Transverse colon (tissue), 4 donors: ENCODE data around the gene LRRC30. TPM values are rescaled to one million over a fixed set of nuclear protein-coding genes. Genes with fewer than 3 reads are reported as not detected.

Experiments
- DNase-seq: peaks from one replicate; pipeline ENCODE4 v3.0.0-alpha.2; 2019
- H3K27ac ChIP-seq, 4 donors: fragments of 200-600 bp; sonication (generic); 2 replicates each; pipeline ENCODE4 v1.5.1; 2016 to 2018; ENCODE audit warnings: inconsistent platforms in 4 of 4
- H3K27me3 ChIP-seq: fragments of 200-600 bp; sonication (generic); 2 replicates; pipeline ENCODE4 v1.5.1; 2017; ENCODE audit warnings: inconsistent platforms
- H3K36me3 ChIP-seq, 4 donors: fragments of 200-600 bp; sonication (generic); 2 replicates each; pipeline ENCODE4 v1.5.1; 2017 to 2019; ENCODE audit warnings: inconsistent platforms in 4 of 4
- H3K4me1 ChIP-seq, 4 donors: fragments of 200-600 bp; sonication (generic); 2 replicates each; pipeline ENCODE4 v1.5.1; 2017 to 2020; ENCODE audit warnings: inconsistent platforms in 4 of 4
- H3K4me3 ChIP-seq, 4 donors: fragments of 200-600 bp; sonication (generic); 1 replicate in 1 of 4; 2 replicates in 3 of 4; pipeline versions ENCODE4 v1.5.1 to v1.6.1; 2017 to 2019; ENCODE audit warnings: inconsistent platforms in 4 of 4
- H3K9me3 ChIP-seq, 2 donors: fragments of 200-600 bp; sonication (generic); 2 replicates each; pipeline ENCODE4 v1.5.1; 2017 to 2019; ENCODE audit warnings: inconsistent platforms in 2 of 2
- CTCF ChIP-seq, 5 experiments: fragments of 200-600 bp in 3 of 5; fragments of 450-650 bp in 2 of 5; sonication (generic) in 3 of 5; IDR thresholded peaks; 1 replicate in 2 of 5; 2 replicates in 3 of 5; pipeline ENCODE4 v1.5.1; 2016 to 2017; ENCODE audit warnings: antibody characterized with exemption in 5 of 5, inconsistent platforms in 3 of 5, mild to moderate bottlenecking in 2 of 5, moderate library complexity in 1 of 5
- EP300 ChIP-seq: sonication (generic); formaldehyde crosslinking; IDR thresholded peaks from one replicate; pipeline ENCODE4 v1.6.1; 2017; ENCODE audit warnings: antibody characterized with exemption, low read depth
- POLR2A ChIP-seq: fragments of 450-650 bp; IDR thresholded peaks from one replicate; pipeline ENCODE4 v1.6.1; 2016; ENCODE audit warnings: antibody characterized with exemption, mild to moderate bottlenecking, moderate library complexity
- POLR2AphosphoS5 ChIP-seq, 3 donors: sonication (generic); formaldehyde crosslinking; IDR thresholded peaks; one replicate each; pipeline ENCODE4 v1.6.1; 2016; ENCODE audit warnings: antibody characterized with exemption in 3 of 3
- WGBS, 2 donors: methylation state at CpG; one replicate each; pipeline ENCODE4 v1.1.5; 2018; ENCODE audit warnings: low coverage in 1 of 2; 5-methylcytosine and 5-hydroxymethylcytosine counted together
- in situ Hi-C, 4 donors: fragments of 200-750 bp; cut with MboI; loops; one replicate each; pipeline versions ENCODE4 v1.15.0 to v1.15.1; 2017; ENCODE audit warnings: low sequenced_read_pairs in 3 of 4, low pct_ligation_motif_present in 1 of 4, low pct_unique_long_range_greater_than_20kb in 1 of 4
- intact Hi-C: fragments of 100-400 bp; cut with DNase I; formaldehyde crosslinking; loops from one replicate; pipeline ENCODE4 v1.15.1; 2023; ENCODE audit warnings: low total_unique reads
- total RNA-seq, 4 donors: library from RNA; depleted of rRNA; stranded (reverse); fragments of >200 nt; gene quantifications; one replicate each; pipeline ENCODE4 v1.1.0, GENCODE V29; 2016

The LRRC30 gene
- total RNA-seq, 4 donors from 2014 or later = not detected

- Histone ChIP-seq H3K4me3 (no peak overlapping the region), H3K4me1 (no peaks in the 10 kb centered on the region), H3K27ac (no peak overlapping the region), H3K36me3 (no peaks in the 10 kb centered on the region), H3K27me3 (no peaks in the 10 kb centered on the region), H3K9me3 (no peaks in the 10 kb centered on the region)
- 84 to 93% methylated on average over 2 to 5 of the region's 5 CpGs for WGBS, 2 donors
- TF ChIP-seq POLR2A = no peak
- TF ChIP-seq POLR2AphosphoS5 (IDR thresholded peaks at IDR 0.05) = no peak
- TF ChIP-seq CTCF (IDR thresholded peaks at IDR 0.05) = no peak
- TF ChIP-seq EP300 = no peak
- intact Hi-C loops (no loop called here), in situ Hi-C loops (loop anchor here in 1 of 4 donors (25.0 kb wide), 3 partner anchors 308 to 1233 kb away; partner anchors contain the start of gene PTPRM)
- DNase-seq = no peak
These were observed 23.3 kb downstream of the LRRC30 start for GRCh38 chr18:7254163-7254562.

- Histone ChIP-seq H3K9me3 (no peaks in the 10 kb centered on the region), H3K4me3 (no peak overlapping the region), H3K4me1 (no peaks in the 10 kb centered on the region), H3K36me3 (no peaks in the 10 kb centered on the region), H3K27me3 (no peaks in the 10 kb centered on the region), H3K27ac (no peak overlapping the region)
- DNase-seq = no peak
- TF ChIP-seq POLR2AphosphoS5 (IDR thresholded peaks at IDR 0.05) (no peak), EP300 (no peak), CTCF (IDR thresholded peaks at IDR 0.05) (no peak), POLR2A (no peak)
- WGBS, 2 donors = 91 to 100% methylated on average over 1 to 8 of the region's 8 CpGs
- intact Hi-C loops (no loop called here), in situ Hi-C loops (loop anchor here in 1 of 4 donors (25.0 kb wide), 3 partner anchors 307 to 1232 kb away; partner anchors contain the start of gene PTPRM)
These were observed 24.2 kb downstream of the LRRC30 start for GRCh38 chr18:7255054-7255453.

GRCh38 chr18:7255643-7256042 is 24.8 kb downstream of the LRRC30 start:
- H3K27ac ChIP-seq = no peak overlapping the region
- no peaks in the 10 kb centered on the region for H3K9me3 ChIP-seq
- H3K4me3 ChIP-seq = no peak overlapping the region
- intact Hi-C loops (no loop called here), in situ Hi-C loops (loop anchor here in 1 of 4 donors (25.0 kb wide), 3 partner anchors 307 to 1232 kb away; partner anchors contain the start of gene PTPRM)
- H3K27me3 ChIP-seq = no peaks in the 10 kb centered on the region
- no peak for TF ChIP-seq CTCF (IDR thresholded peaks at IDR 0.05)
- no peak for TF ChIP-seq POLR2AphosphoS5 (IDR thresholded peaks at IDR 0.05)
- no peak for TF ChIP-seq EP300
- TF ChIP-seq POLR2A = no peak
- DNase-seq = no peak
- no peaks in the 10 kb centered on the region for H3K36me3 ChIP-seq
- no peaks in the 10 kb centered on the region for H3K4me1 ChIP-seq
- WGBS, 2 donors = 73 to 97% methylated on average over 4 to 5 of the region's 5 CpGs

- TF ChIP-seq EP300 (no peak), POLR2AphosphoS5 (IDR thresholded peaks at IDR 0.05) (no peak), CTCF (IDR thresholded peaks at IDR 0.05) (no peak), POLR2A (no peak)
- no peaks in the 10 kb centered on the region for H3K9me3 ChIP-seq
- no peak overlapping the region for H3K4me3 ChIP-seq
- H3K4me1 ChIP-seq = no peaks in the 10 kb centered on the region
- 47 to 57% methylated on average over 5 to 10 of the region's 10 CpGs for WGBS, 2 donors
- H3K36me3 ChIP-seq = no peaks in the 10 kb centered on the region
- in situ Hi-C loops (loop anchor here in 1 of 4 donors (25.0 kb wide), 3 partner anchors 305 to 1230 kb away; partner anchors contain the start of gene PTPRM), intact Hi-C loops (no loop called here)
- DNase-seq = no peak
- no peaks in the 10 kb centered on the region for H3K27me3 ChIP-seq
- no peak overlapping the region for H3K27ac ChIP-seq
These were observed 25.9 kb downstream of the LRRC30 start for GRCh38 chr18:7256618-7257425.
